GM18505 (cell line): ENCODE results near the gene CLCNKB.

Experiments used
- ATAC-seq: cut with Tn5 transposase; IDR thresholded peaks from one replicate; pipeline ENCODE4 v1.9.1; 2021; ENCODE audit not compliant: unreplicated experiment
- POLR2A ChIP-seq: IDR thresholded peaks from 4 replicates; pipeline ENCODE4 v1.6.1; 2011; ENCODE audit warnings: borderline replicate concordance; ENCODE audit not compliant: insufficient read depth, insufficient read length; ENCODE audit errors: extremely low read depth

The CLCNKB gene

GRCh38 chr1:16075337-16076030, 31.9 kb downstream of the CLCNKB start:
- TF ChIP-seq POLR2A = no peak

GRCh38 chr1:16076031-16076864, 32.7 kb downstream of the CLCNKB start:
- ATAC-seq = no peak
- TF ChIP-seq POLR2A = no peak

More at GRCh38 chr1:16075337-16076030, 31.9 kb downstream of the CLCNKB start:
- no peak for ATAC-seq

- ATAC-seq = no peak
- no peak for TF ChIP-seq POLR2A
Observed at GRCh38 chr1:16076865-16077238, 33.3 kb downstream of the CLCNKB start.

DNA sequence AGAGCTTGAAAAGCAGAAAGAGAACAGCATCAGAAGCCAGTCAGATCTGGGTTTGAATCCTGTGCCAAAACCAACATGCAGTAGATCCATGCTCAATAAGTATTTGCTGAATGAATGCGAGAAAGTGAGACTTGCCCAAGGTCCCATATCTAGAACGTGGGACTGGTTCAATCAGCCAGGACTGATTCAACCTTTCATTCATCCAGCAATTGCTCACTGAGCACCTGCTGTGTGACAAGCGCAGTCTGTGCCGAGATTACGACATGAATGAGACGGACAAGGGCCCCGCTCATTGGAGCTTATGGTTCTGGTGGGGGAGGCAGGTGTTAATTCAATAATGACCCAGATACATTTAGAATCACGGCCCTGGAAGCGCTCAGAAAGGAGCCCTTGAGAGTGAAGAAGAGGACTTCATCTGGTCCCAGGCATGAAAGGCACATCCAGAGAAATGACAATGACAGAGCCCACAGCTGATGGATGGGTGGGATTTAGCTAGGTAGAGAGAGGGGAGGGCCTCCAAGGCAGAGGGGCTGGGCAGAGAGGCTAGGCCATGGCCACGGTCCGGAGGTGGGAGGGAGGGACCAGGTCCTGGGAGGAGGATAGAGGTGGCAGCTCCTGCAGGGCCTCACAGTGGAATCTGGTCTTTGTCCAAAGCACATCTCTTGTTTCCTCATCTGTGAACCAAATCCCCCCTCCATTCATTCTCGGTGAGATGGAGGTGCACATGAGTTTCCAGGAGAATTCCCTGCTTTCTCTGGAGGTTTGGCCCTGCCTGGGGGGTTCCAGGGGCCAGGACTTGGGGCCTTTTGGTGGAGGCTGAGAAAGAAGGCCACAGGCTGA, 34.0 kb downstream of the CLCNKB start:
- ATAC-seq = no peak
- no peak for TF ChIP-seq POLR2A

GRCh38 chr1:16078925-16079656, 35.5 kb downstream of the CLCNKB start:
- TF ChIP-seq POLR2A = peak; percentile 28
- peak; percentile 49 for ATAC-seq

DNA sequence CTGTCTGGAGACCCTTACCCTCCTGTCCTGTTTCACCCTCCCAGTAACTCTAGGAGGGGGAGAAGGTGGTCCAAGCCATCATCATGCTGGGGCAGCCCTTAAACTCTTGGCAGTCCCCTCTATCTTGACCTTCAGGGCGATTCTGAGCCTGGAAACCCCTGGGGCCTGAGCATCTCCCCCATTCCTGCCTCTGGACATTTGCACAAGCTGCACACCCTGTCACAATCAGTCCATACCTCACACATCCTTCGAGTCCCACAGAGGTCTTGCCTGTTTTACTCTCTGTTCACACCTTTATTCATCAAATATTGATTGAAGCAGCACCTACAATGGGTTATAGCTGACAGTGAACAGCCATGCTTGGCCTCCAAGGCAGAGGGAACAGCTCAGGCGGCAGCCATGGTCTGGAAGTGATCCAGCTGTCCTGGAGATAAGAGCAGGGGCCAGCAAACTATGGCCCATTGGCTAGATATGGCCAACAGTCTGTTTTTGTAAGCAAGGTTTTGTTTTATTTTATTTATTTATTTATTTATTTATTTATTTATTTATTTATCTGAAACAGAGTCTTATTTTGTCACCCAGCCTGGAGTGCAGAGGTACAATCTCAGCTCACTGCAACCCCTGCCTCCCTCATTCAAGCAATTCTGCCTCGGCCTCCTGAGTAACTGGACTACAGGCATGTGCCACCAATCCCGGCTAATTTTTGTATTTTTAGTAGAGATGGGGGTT, 37.0 kb downstream of the CLCNKB start:
- no peak for ATAC-seq
- no peak for TF ChIP-seq POLR2A

- ATAC-seq = no peak
- TF ChIP-seq POLR2A = no peak
Observed at GRCh38 chr1:16081636-16082035, 38.1 kb downstream of the CLCNKB start.

GRCh38 chr1:16082283-16083038, 38.9 kb downstream of the CLCNKB start:
- no peak for ATAC-seq
- TF ChIP-seq POLR2A = no peak

- no peak for ATAC-seq
- TF ChIP-seq POLR2A = no peak
Observed at GRCh38 chr1:16083486-16083885, 39.9 kb downstream of the CLCNKB start.

DNA sequence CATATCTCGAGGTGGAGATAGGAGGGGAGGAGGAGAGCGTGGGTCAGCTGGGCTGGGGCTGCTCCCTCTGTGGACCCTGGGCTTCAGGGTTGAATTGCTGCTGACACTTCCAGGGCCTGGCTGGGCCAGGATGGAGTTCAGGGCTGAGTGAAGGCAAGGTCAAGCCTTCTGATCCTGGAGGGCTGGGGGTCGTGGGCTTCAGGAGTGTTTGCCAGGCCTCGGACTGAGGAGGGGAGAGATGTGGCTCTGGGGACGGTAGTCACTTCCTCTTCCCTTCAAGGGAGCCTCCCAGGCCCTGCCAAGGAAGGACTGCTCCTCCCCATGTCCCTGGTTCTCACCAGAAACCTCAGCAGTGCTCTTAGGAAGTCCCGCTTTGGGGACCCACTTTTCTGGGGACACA, 41.9 kb downstream of the CLCNKB start:
- ATAC-seq = no peak
- no peak for TF ChIP-seq POLR2A

GRCh38 chr1:16087733-16088132, 44.2 kb downstream of the CLCNKB start:
- TF ChIP-seq POLR2A = no peak
- no peak for ATAC-seq

- no peak for TF ChIP-seq POLR2A
- no peak for ATAC-seq
Observed at GRCh38 chr1:16088351-16088911, 44.8 kb downstream of the CLCNKB start.

- ATAC-seq = no peak
- TF ChIP-seq POLR2A = no peak
Observed at GRCh38 chr1:16088996-16089395, 45.4 kb downstream of the CLCNKB start.
